HG02610 (cell line): Measurements from ENCODE around the gene GSC2.

ENCODE experiments used
- ATAC-seq: cut with Tn5 transposase; IDR thresholded peaks from one replicate; pipeline ENCODE4 v1.9.1; 2021; ENCODE audit warnings: mild to moderate bottlenecking, moderate library complexity; ENCODE audit not compliant: unreplicated experiment

Gene GSC2

GRCh38 chr22:19121631-19122142, 28.4 kb downstream of the GSC2 start:
- peak; percentile 6 for ATAC-seq

- ATAC-seq = peak; percentile 9
These were observed 29.1 kb downstream of the GSC2 start for GRCh38 chr22:19120829-19121630.

GRCh38 chr22:19119949-19120348, 30.1 kb downstream of the GSC2 start:
- ATAC-seq = no peak

GRCh38 chr22:19118329-19118880, 31.7 kb downstream of the GSC2 start:
- ATAC-seq = no peak

- no peak for ATAC-seq
These were observed 33.0 kb downstream of the GSC2 start for GRCh38 chr22:19117111-19117512.

- no peak for ATAC-seq
These were observed 34.5 kb downstream of the GSC2 start for GRCh38 chr22:19115628-19116027.

- ATAC-seq = no peak
These were observed 35.0 kb downstream of the GSC2 start for GRCh38 chr22:19114984-19115552.

- ATAC-seq = no peak
These were observed 36.7 kb downstream of the GSC2 start for GRCh38 chr22:19113429-19113828.

GRCh38 chr22:19111584-19111983, 38.5 kb downstream of the GSC2 start:
- no peak for ATAC-seq

GRCh38 chr22:19111140-19111539, 39.0 kb downstream of the GSC2 start:
- no peak for ATAC-seq

GRCh38 chr22:19110646-19111045, 39.4 kb downstream of the GSC2 start:
- ATAC-seq = no peak

- no peak for ATAC-seq
These were observed 40.0 kb downstream of the GSC2 start for GRCh38 chr22:19110064-19110458.

GRCh38 chr22:19109198-19110063, 40.7 kb downstream of the GSC2 start:
- ATAC-seq = peak; percentile 89

GRCh38 chr22:19108807-19109197, 41.3 kb downstream of the GSC2 start:
- ATAC-seq = no peak

- ATAC-seq = no peak
These were observed 42.4 kb downstream of the GSC2 start for GRCh38 chr22:19107730-19108074.

- no peak for ATAC-seq
These were observed 43.0 kb downstream of the GSC2 start for GRCh38 chr22:19106886-19107729.

- no peak for ATAC-seq
These were observed 44.0 kb downstream of the GSC2 start for GRCh38 chr22:19105867-19106802.

- no peak for ATAC-seq
These were observed 44.6 kb downstream of the GSC2 start for GRCh38 chr22:19105456-19105855.
